T-cell (primary cell): ENCODE measurements around the gene RPL27A. TPM values are rescaled to one million over a fixed set of nuclear protein-coding genes. Genes with fewer than 3 reads are reported as not detected.

Source experiments
- ATAC-seq, 4 experiments: fragments of 200-7000 bp in 3 of 4; fragments of 150-1000 bp in 1 of 4; cut with Tn5 transposase; replicated peaks in 1 of 4; 1 replicate in 3 of 4; 2 replicates in 1 of 4; pipeline ENCODE4 v1.10.0; 2021; ENCODE audit warnings: moderate library complexity in 3 of 4, mild to moderate bottlenecking in 2 of 4, moderate number of reproducible peaks in 1 of 4
- CTCF ChIA-PET, 2 donors: fragments of 300-600 bp; sonication (Branson Sonifier 250); formaldehyde crosslinking; loops; one replicate each; lab custom pipeline; 2022; ENCODE audit warnings: antibody characterized with exemption in 2 of 2; lab: Charles Lee
- POLR2A ChIA-PET, 2 donors: fragments of 300-600 bp; sonication (Branson Sonifier 250); formaldehyde crosslinking; loops; one replicate each; lab custom pipeline; 2022; ENCODE audit warnings: antibody characterized with exemption in 2 of 2; lab: Charles Lee
- DNase-seq, 35 experiments: peaks; one replicate each; pipeline versions ENCODE4 v3.0.0 to v3.0.0-alpha.2; 2013 to 2023
- H3K27ac ChIP-seq: one replicate; pipeline ENCODE4 v1.5.1; 2013; ENCODE audit warnings: low read length
- H3K27me3 ChIP-seq, 2 experiments: replicated peaks in 1 of 2; 1 replicate in 1 of 2; 2 replicates in 1 of 2; pipeline versions ENCODE4 v1.6.1 to v1.7.0; 2013; ENCODE audit warnings: low read length in 1 of 2, mixed read lengths in 1 of 2; ENCODE audit not compliant: control insufficient read depth in 2 of 2, insufficient read depth in 2 of 2; ENCODE audit errors: extremely low read depth in 1 of 2
- H3K36me3 ChIP-seq, 2 donors: 1 replicate in 1 of 2; 2 replicates in 1 of 2; pipeline versions ENCODE4 v1.6.1 to v1.7.0; 2013; ENCODE audit warnings: low read length in 1 of 2; ENCODE audit not compliant: control insufficient read depth in 2 of 2, insufficient read depth in 1 of 2; ENCODE audit errors: extremely low read depth in 1 of 2
- H3K4me1 ChIP-seq, 2 experiments: 1 replicate in 1 of 2; 2 replicates in 1 of 2; pipeline versions ENCODE4 v1.6.1 to v1.7.0; 2013; ENCODE audit warnings: low read length in 2 of 2, mixed read lengths in 1 of 2; ENCODE audit not compliant: insufficient read depth in 2 of 2, control insufficient read depth in 1 of 2; ENCODE audit errors: extremely low read depth in 1 of 2
- H3K4me3 ChIP-seq, 2 donors: 1 replicate in 1 of 2; 2 replicates in 1 of 2; pipeline versions ENCODE4 v1.5.1 to v1.7.0; 2013; ENCODE audit warnings: mild to moderate bottlenecking in 2 of 2, low read length in 1 of 2, moderate library complexity in 1 of 2; ENCODE audit not compliant: control insufficient read depth in 1 of 2; ENCODE audit errors: extremely low read depth in 1 of 2
- H3K9me3 ChIP-seq: 2 replicates; pipeline ENCODE4 v1.7.0; 2013
- H3K27ac Mint-ChIP-seq, 2 donors: one replicate each; pipeline ENCODE4 v1.8.0; 2020 to 2021; ENCODE audit warnings: mild to moderate bottlenecking in 2 of 2, mixed read lengths in 2 of 2
- H3K27me3 Mint-ChIP-seq, 2 donors: one replicate each; pipeline ENCODE4 v1.8.0; 2021 to 2022; ENCODE audit warnings: mixed read lengths in 2 of 2
- H3K36me3 Mint-ChIP-seq: one replicate; pipeline ENCODE4 v1.8.0; 2021; ENCODE audit warnings: mixed read lengths
- H3K4me1 Mint-ChIP-seq, 3 donors: one replicate each; pipeline ENCODE4 v1.8.0; 2020 to 2022; ENCODE audit warnings: mixed read lengths in 3 of 3, mild to moderate bottlenecking in 1 of 3
- H3K4me3 Mint-ChIP-seq, 3 donors: one replicate each; pipeline ENCODE4 v1.8.0; 2020 to 2022; ENCODE audit warnings: mild to moderate bottlenecking in 3 of 3, mixed read lengths in 3 of 3, moderate library complexity in 3 of 3
- H3K9me3 Mint-ChIP-seq, 3 donors: one replicate each; pipeline ENCODE4 v1.8.0; 2020 to 2022; ENCODE audit warnings: mixed read lengths in 3 of 3
- WGBS: methylation state at CpG from one replicate; pipeline ENCODE4 v1.1.5; 2013; ENCODE audit warnings: missing lambda C conversion rate; ENCODE audit not compliant: insufficient coverage; 5-methylcytosine and 5-hydroxymethylcytosine counted together
- total RNA-seq, 35 experiments: library from RNA in 6 of 35; stranded (reverse) in 6 of 35; fragments of 120-200 nt in 1 of 35; gene quantifications; one replicate each; pipeline versions ENCODE4 v1.2.1 to v1.2.4 and lab custom pipeline; 2013 to 2026

The RPL27A gene
- total RNA-seq, 5 donors from 2014 or later (not counting 1 experiment from before 2014, with no cell fraction given), result 1,339 to 2,234 (median 1,487) TPM

GRCh38 chr11:8681837-8682302, 722 bp upstream of the RPL27A start:
- WGBS, result 0% methylated on average over 4 of the region's 14 CpGs
- DNase-seq, result peak in 1 of 35 experiments; percentile 3
- H3K4me3 ChIP-seq, result peak overlapping the region; percentile 78 to 96
- H3K4me3 Mint-ChIP-seq, result peak overlapping the region; percentile 90 to 94 (median 93)
- H3K4me1 ChIP-seq, result peaks cover 21 to 33% of the 10 kb centered on the region in 2 experiments
- POLR2A ChIA-PET, result interaction anchor here (0.6 to 1.2 kb wide), 4 partner anchors 9 to 805 kb away, joined by 3 to 7 read pairs (median 4); no protein-coding TSS in a partner anchor
- H3K4me1 Mint-ChIP-seq, result peaks cover 40 to 52% (median 44%) of the 10 kb centered on the region in 3 donors
- CTCF ChIA-PET, result interaction anchor here in 1 of 2 donors (1.2 to 1.7 kb wide), 2 partner anchors 278 to 825 kb away, joined by 4 to 6 read pairs; no protein-coding TSS in a partner anchor
- peak overlapping the region; percentile 97 to 98 for H3K27ac Mint-ChIP-seq
- H3K9me3 ChIP-seq, result no peaks in the 10 kb centered on the region
- peak overlapping the region; percentile 96 for H3K27ac ChIP-seq
- ATAC-seq, result no peak
- H3K27me3 ChIP-seq, result no peaks in the 10 kb centered on the region
- H3K9me3 Mint-ChIP-seq, result peaks cover 0 to 4% (median 0%) of the 10 kb centered on the region in 3 donors
- no peaks in the 10 kb centered on the region for H3K27me3 Mint-ChIP-seq
- H3K36me3 ChIP-seq, result peaks cover 4 to 40% of the 10 kb centered on the region in 2 donors
- H3K36me3 Mint-ChIP-seq, result peaks cover 41% of the 10 kb centered on the region

- H3K36me3 Mint-ChIP-seq, result peaks cover 41% of the 10 kb centered on the region
- no peaks in the 10 kb centered on the region for H3K27me3 ChIP-seq
- peak in 3 of 35 experiments; percentile 9 to 17 (median 14) for DNase-seq
- H3K9me3 Mint-ChIP-seq, result peaks cover 0 to 4% (median 0%) of the 10 kb centered on the region in 3 donors
- peak overlapping the region; percentile 96 for H3K27ac ChIP-seq
- POLR2A ChIA-PET, result no interaction called here
- H3K27ac Mint-ChIP-seq, result peak overlapping the region; percentile 97 to 98
- H3K9me3 ChIP-seq, result no peaks in the 10 kb centered on the region
- H3K36me3 ChIP-seq, result peaks cover 4 to 39% of the 10 kb centered on the region in 2 donors
- H3K4me1 Mint-ChIP-seq, result peaks cover 48 to 59% (median 53%) of the 10 kb centered on the region in 3 donors
- no peaks in the 10 kb centered on the region for H3K27me3 Mint-ChIP-seq
- peak in 2 of 4 experiments; percentile 6 for ATAC-seq
- H3K4me3 Mint-ChIP-seq, result peak overlapping the region; percentile 90 to 94 (median 93)
- CTCF ChIA-PET, result interaction anchor here in 1 of 2 donors (0.8 to 1.7 kb wide), 4 partner anchors 13 to 823 kb away, joined by 3 to 6 read pairs (median 4); partner anchors contain the start of gene TMEM9B
- H3K4me3 ChIP-seq, result peak overlapping the region; percentile 78 to 96
- peaks cover 23 to 42% of the 10 kb centered on the region in 2 experiments for H3K4me1 ChIP-seq
- WGBS, result 2% methylated on average over 20 of the region's 27 CpGs
Observed at GRCh38 chr11:8683115-8683807, 669 bp downstream of the RPL27A start.

- DNase-seq, result no peak
- POLR2A ChIA-PET, result no interaction called here
- peak overlapping the region; percentile 96 for H3K27ac ChIP-seq
- peaks cover 31 to 46% of the 10 kb centered on the region in 2 experiments for H3K4me1 ChIP-seq
- Mint-ChIP-seq H3K27ac (peak overlapping the region; percentile 97 to 98), H3K4me3 (peak overlapping the region; percentile 90 to 94 (median 93)), H3K9me3 (peaks cover 0 to 4% (median 0%) of the 10 kb centered on the region in 3 donors), H3K27me3 (no peaks in the 10 kb centered on the region), H3K4me1 (peaks cover 63 to 73% (median 66%) of the 10 kb centered on the region in 3 donors), H3K36me3 (peaks cover 38% of the 10 kb centered on the region)
- ATAC-seq, result no peak
- 57% methylated on average over 1 of the region's 6 CpGs for WGBS
- H3K9me3 ChIP-seq, result no peaks in the 10 kb centered on the region
- H3K36me3 ChIP-seq, result peaks cover 4 to 27% of the 10 kb centered on the region in 2 donors
- CTCF ChIA-PET, result no interaction called here
- no peak overlapping the region for H3K4me3 ChIP-seq
- H3K27me3 ChIP-seq, result no peaks in the 10 kb centered on the region
Observed at GRCh38 chr11:8684600-8685290, 2.2 kb downstream of the RPL27A start.

- ChIA-PET CTCF (no interaction called here), POLR2A (no interaction called here)
- H3K27me3 Mint-ChIP-seq, result no peaks in the 10 kb centered on the region
- Histone ChIP-seq H3K4me3 (no peak overlapping the region), H3K27me3 (no peaks in the 10 kb centered on the region), H3K36me3 (peaks cover 4 to 27% of the 10 kb centered on the region in 2 donors), H3K9me3 (no peaks in the 10 kb centered on the region), H3K4me1 (peaks cover 31 to 47% of the 10 kb centered on the region in 2 experiments), H3K27ac (no peak overlapping the region)
- peaks cover 32% of the 10 kb centered on the region for H3K36me3 Mint-ChIP-seq
- peak overlapping the region; percentile 90 to 94 (median 93) for H3K4me3 Mint-ChIP-seq
- WGBS, result no CpG with 5 or more reads among the region's 7 CpGs
- peaks cover 68 to 73% (median 70%) of the 10 kb centered on the region in 3 donors for H3K4me1 Mint-ChIP-seq
- DNase-seq (no peak), ATAC-seq (no peak)
- peaks cover 0 to 4% (median 0%) of the 10 kb centered on the region in 3 donors for H3K9me3 Mint-ChIP-seq
- peak overlapping the region; percentile 13 to 98 for H3K27ac Mint-ChIP-seq
Observed at GRCh38 chr11:8685306-8685705, 2.7 kb downstream of the RPL27A start.

GRCh38 chr11:8685820-8686219, 3.2 kb downstream of the RPL27A start:
- no peaks in the 10 kb centered on the region for H3K27me3 ChIP-seq
- Mint-ChIP-seq H3K27ac (peak overlapping the region in 1 of 2 donors; percentile 43), H3K27me3 (no peaks in the 10 kb centered on the region), H3K4me3 (peak overlapping the region in 2 of 3 donors; percentile 13 to 94), H3K4me1 (peaks cover 63 to 68% (median 66%) of the 10 kb centered on the region in 3 donors), H3K36me3 (peaks cover 27% of the 10 kb centered on the region), H3K9me3 (no peaks in the 10 kb centered on the region)
- peaks cover 4 to 27% of the 10 kb centered on the region in 2 donors for H3K36me3 ChIP-seq
- ATAC-seq (no peak), DNase-seq (no peak)
- POLR2A ChIA-PET, result no interaction called here
- no peak overlapping the region for H3K27ac ChIP-seq
- H3K9me3 ChIP-seq, result no peaks in the 10 kb centered on the region
- no peak overlapping the region for H3K4me3 ChIP-seq
- H3K4me1 ChIP-seq, result peaks cover 31 to 47% of the 10 kb centered on the region in 2 experiments
- WGBS, result no CpG with 5 or more reads among the region's 2 CpGs
- CTCF ChIA-PET, result no interaction called here

GRCh38 chr11:8686325-8686724, 3.7 kb downstream of the RPL27A start:
- H3K4me1 ChIP-seq, result peaks cover 31 to 45% of the 10 kb centered on the region in 2 experiments
- peaks cover 4 to 27% of the 10 kb centered on the region in 2 donors for H3K36me3 ChIP-seq
- Mint-ChIP-seq H3K36me3 (peaks cover 26% of the 10 kb centered on the region), H3K9me3 (no peaks in the 10 kb centered on the region), H3K4me1 (peaks cover 60 to 66% (median 64%) of the 10 kb centered on the region in 3 donors), H3K27me3 (no peaks in the 10 kb centered on the region), H3K4me3 (no peak overlapping the region), H3K27ac (peak overlapping the region in 1 of 2 donors; percentile 22)
- CTCF ChIA-PET, result no interaction called here
- no peak overlapping the region for H3K27ac ChIP-seq
- POLR2A ChIA-PET, result interaction anchor here in 1 of 2 donors (0.6 kb wide), 1 partner anchor 790 kb away, joined by 4 read pairs; no protein-coding TSS in a partner anchor
- no peaks in the 10 kb centered on the region for H3K9me3 ChIP-seq
- no peak for DNase-seq
- no peaks in the 10 kb centered on the region for H3K27me3 ChIP-seq
- no peak overlapping the region for H3K4me3 ChIP-seq
- ATAC-seq, result no peak
- 100% methylated on average over 1 of the region's 7 CpGs for WGBS
